GM12892 (cell line): Measurements from ENCODE around the gene COMMD8.

Source experiments
- POLR2A ChIP-seq: IDR thresholded peaks from 2 replicates; pipeline ENCODE4 v1.6.1; 2011; ENCODE audit warnings: low read depth, low read length, control low read depth
- POLR2AphosphoS5 ChIP-seq: IDR thresholded peaks from 2 replicates; pipeline ENCODE4 v1.6.1; 2011; ENCODE audit warnings: low read depth, low read length, control low read depth

DNA sequence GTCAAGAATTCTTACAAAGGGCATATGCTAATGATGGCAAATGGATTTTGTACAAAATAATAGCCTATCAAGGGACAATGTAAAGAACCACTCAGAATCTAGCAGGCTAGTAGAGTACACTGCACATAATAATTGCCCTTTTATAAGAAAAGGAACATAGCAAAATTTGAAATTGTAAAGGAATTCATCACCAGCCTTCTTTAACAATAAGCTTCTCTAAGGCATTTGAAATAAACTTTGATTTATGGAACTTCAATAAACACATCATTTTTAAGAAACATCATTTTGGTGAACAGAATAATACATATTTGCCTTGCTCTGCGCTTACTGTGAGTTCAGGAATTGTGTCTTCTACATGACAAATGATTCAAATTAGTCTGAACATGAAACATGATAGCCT lies 11.9 kb upstream of the COMMD8 start:
- TF ChIP-seq POLR2A = no peak
- no peak for TF ChIP-seq POLR2AphosphoS5
